GM21619 (cell line): Measurements from ENCODE around the gene FGF12.

Experiments used
- ATAC-seq: cut with Tn5 transposase; IDR thresholded peaks from one replicate; pipeline ENCODE4 v1.9.1; 2021; ENCODE audit not compliant: unreplicated experiment

The FGF12 gene

GRCh38 chr3:192212335-192212734, 515.0 kb downstream of the FGF12 start:
- peak; percentile 46 for ATAC-seq

- ATAC-seq: no peak
Observed at GRCh38 chr3:192207651-192208050, 519.7 kb downstream of the FGF12 start.

DNA sequence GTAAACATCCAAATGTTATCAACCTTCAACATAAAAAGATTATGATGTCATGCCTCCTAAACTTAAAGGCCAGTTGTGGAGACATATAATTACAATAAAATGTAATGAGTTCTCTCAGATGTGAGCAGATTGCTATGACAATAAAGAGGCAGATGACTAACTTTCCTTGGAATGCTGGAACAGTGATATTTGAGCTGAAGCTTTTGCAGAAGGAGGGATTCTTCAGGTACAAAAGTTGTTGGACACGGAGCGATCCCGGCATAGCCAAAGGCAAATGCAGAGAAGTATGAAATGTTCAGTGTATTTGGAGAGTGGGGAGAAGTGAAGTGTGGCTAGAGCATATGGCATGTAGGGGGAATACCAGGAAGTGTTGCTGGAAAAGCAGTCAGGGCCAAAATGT, 520.1 kb downstream of the FGF12 start:
- no peak for ATAC-seq

DNA sequence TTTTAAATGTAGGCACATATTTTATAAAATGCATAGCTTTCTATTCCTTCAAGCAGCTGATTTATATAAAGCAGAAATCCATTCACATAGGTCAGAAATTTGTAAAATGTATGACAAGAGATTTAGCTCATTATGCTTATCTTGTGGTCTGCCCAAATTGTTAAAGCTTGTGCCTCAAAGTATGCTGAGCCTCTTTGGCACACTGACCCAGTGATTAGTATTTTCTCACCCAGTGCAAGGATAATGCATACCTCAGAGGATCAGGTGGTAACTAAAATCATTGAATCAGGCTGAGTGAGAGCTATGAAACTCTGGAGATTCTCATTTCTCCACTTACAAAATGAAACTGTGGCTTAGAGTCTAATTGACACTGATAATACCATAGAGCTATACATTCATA, 533.3 kb downstream of the FGF12 start:
- ATAC-seq: no peak

GRCh38 chr3:192188218-192188835, 539.0 kb downstream of the FGF12 start:
- ATAC-seq: peak; percentile 93

GRCh38 chr3:192187485-192188051, 539.8 kb downstream of the FGF12 start:
- no peak for ATAC-seq

- no peak for ATAC-seq
Observed at GRCh38 chr3:192186498-192186897, 540.8 kb downstream of the FGF12 start.

- no peak for ATAC-seq
Observed at GRCh38 chr3:192186045-192186444, 541.3 kb downstream of the FGF12 start.

DNA sequence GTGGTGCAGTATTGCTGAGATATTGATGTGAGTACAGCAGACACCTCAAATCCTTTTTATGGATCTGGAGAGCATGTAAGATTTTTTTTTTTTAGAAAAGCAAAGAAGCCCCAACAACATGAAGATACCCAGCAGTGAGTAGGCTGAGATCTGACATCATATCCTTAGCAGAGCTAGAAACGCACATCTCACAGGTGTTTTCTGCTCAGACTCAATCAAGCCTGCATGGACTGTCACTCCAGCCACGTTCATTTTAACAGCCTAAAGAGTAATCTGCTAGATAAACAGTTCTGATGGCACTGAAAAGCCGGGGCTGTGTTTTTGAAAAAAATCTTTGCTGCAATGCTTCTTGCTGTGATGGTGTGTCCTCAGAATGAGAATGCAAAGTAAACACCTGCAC, 544.2 kb downstream of the FGF12 start:
- ATAC-seq: no peak

DNA sequence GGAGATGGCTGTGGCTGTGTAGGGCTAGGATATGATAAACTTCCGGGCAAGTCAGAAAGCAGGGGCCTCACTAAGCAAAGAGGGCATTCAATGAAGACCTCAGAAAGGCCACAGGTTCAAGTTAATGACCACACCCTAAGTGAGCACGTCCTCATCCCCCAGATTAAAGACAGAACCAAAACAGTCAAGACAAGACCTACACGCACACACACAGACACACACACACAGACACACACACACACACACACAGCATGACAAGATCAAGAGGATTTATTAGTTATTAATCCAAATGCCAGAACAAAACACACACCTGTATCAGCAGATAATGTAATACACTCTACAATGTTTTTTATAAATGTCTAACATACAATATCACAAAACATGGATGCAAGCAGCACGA, 546.2 kb downstream of the FGF12 start:
- no peak for ATAC-seq

DNA sequence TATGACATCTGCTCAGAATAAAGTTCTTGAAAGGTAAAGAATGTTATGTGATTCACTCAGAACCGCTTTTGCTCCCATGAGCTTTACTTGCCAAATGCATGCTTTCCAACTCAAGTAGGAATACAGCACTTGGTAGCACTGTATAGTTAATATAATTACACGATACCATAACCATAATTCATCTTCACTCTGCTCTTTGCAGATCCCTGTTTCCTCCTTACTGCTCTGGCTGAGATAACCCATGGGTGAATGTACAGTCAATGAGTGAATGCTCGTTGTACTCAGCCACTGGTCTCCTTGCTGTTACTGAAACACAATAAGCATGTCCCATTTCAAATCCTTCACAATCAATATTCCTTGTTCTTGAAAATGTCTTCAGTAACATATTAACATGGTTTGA, 550.0 kb downstream of the FGF12 start:
- no peak for ATAC-seq

- no peak for ATAC-seq
Observed at GRCh38 chr3:192174283-192174682, 553.1 kb downstream of the FGF12 start.

GRCh38 chr3:192171213-192171612, 556.1 kb downstream of the FGF12 start:
- ATAC-seq: no peak

- ATAC-seq: no peak
Observed at GRCh38 chr3:192170659-192171058, 556.7 kb downstream of the FGF12 start.

DNA sequence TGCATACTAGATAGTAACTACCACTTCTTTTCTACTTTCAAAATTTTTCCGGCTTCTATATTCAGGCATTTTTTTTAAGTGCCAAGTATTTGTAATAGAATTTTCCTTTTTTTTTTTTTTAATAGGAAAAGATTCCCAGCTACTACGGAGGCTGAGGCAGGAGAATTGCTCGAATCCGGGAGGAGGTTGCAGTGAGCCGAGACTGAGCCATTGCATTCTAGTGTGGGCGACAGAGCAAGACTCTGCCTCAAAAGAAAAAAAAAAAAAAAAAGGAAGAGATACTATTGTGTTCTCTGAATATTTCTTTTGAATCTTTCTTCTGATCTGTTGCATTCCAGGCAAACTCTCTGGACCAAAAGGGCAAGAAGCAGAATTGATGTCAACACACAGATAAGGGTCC, 557.3 kb downstream of the FGF12 start:
- ATAC-seq: no peak

GRCh38 chr3:192169332-192169915, 557.9 kb downstream of the FGF12 start:
- ATAC-seq: no peak

GRCh38 chr3:192168202-192168601, 559.1 kb downstream of the FGF12 start:
- ATAC-seq: no peak

DNA sequence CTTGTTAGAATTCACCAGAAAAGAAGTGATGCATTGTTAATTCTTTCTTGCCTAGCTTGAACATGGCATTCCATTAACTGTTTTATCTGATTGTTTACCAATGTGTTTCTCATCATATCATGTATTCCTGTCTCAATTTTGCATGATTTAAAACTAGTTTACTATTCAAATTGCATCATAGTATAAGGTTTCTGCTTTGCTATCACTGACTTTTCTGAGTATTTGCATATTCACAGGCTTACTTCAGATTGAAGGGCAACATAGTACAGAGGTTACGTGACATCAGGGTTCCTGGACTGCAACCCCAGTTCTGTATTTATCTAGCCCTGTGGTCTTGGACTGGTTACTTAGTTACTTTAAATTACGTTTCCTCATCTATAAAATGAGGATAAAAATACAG, 561.8 kb downstream of the FGF12 start:
- ATAC-seq: no peak

DNA sequence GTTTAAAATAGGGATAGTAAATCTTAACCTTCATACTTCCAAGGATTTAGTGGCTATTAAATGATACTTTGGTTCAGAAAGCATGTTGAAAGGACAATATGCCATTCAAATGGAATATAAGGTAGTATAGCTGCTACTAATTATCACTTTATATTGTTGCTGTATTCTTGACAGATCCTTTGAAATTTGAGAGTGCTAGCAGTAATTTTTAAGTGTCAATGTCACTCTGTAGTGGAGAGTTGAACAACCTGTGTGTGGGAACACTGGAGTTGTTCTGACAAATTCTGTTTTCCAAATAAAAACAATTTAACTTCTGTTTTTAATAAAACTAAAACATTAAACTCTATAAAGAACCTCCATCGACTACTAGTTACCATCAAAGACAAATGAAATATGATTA, 565.7 kb downstream of the FGF12 start:
- ATAC-seq: no peak

DNA sequence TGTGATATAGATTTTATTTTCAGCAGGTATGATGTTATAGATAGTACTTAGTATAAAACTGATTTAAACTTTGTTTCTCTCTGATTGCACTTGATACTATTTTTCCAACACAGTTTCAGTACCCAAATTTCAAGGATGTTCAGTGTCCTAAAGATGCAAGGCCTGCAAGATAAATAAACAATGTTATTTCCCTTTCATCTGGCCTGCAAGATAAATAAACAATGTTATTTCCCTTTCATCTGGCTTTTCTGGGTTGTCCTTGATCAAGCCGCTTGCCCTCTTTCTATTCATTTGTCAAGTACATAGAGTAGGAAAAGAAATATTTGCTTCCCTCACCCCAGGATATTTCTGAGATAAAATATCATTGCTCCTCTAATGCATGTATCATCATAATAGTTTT, 571.0 kb downstream of the FGF12 start:
- ATAC-seq: no peak

GRCh38 chr3:192155194-192155593, 572.1 kb downstream of the FGF12 start:
- ATAC-seq: no peak

DNA sequence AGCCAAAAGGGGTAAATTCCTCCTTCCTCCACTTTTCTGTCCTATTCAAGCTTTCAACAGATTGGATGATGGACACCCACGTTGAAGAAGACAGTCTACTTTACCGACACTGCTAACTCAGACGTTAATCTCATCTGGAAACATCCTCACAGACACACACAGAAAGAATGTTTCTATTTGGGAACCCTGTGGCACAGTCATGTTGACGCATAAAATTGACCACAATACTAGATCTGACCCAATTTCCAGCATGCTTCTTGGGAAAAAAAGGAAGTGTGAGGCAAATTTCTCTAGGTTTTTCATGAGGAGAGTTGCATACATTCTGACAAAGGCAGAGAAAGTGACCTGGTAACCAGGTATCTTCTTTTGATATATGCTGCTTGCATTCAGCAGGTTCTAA, 594.1 kb downstream of the FGF12 start:
- ATAC-seq: no peak
